EH (cell line): ENCODE measurements around the gene AKT3.

Source experiments
- DNase-seq: peaks from one replicate; pipeline ENCODE4 v3.0.0-alpha.2; 2015; ENCODE audit warnings: low read depth

The AKT3 gene

DNA sequence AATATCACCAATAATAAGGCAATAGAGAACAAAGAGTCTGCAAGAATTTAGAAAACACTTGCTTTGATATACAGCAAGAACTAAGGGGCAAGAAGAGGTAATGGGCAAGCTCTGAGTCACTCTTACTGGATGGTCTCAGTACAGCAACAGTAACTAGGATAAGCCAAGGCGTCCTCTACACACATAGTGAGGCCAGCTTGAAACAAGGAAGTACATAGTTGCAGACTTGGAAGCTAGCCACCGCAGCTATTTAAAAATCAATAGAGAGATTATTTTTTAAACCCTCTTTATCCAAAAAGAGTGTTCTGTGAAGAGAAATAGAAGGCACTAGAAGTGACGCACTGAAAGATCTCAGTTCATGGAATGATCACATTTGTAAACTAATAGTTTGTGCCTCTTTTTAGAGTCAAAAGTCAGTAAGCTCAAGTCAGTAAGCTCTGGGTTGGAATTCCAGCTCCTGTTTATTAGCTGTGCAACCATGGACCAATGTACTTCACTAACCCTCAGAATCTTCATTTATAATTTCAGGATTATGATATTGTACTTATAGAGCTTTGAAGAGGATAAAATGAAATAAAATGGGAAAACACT lies 118.6 kb downstream of the AKT3 start:
- peak; percentile 36 for DNase-seq

DNA sequence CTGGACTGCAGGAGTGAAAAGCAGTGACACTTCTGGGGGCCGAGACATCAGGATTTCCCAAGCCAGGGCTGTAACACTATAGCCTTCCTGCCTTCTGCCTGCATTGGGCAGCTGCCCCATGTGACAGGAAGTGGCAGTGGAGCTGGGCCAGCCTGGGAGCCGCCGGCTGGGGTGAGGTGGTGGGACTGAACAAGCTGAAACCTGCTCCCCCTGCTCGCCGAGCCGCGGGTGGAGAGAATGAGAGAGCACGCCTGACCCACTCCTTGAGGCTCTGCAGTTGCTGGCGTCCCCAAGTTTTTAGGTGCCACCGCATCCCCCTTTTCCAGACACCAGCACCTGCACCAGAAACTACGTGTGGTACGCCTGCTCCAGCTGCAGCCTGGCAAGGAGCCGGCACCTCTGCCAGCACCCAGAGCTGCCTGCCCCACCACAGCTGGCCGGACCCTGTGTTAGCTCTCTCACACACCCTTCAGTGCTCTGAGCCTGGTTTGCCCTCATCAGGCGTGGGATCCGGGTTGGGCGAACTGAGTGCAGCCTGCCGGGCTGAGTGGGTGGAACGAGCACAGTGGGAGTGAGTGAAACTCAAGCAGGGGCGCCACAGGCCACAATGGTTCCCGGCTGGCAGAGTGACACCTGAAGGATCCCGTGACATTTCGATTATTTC lies 119.4 kb downstream of the AKT3 start:
- no peak for DNase-seq

DNA sequence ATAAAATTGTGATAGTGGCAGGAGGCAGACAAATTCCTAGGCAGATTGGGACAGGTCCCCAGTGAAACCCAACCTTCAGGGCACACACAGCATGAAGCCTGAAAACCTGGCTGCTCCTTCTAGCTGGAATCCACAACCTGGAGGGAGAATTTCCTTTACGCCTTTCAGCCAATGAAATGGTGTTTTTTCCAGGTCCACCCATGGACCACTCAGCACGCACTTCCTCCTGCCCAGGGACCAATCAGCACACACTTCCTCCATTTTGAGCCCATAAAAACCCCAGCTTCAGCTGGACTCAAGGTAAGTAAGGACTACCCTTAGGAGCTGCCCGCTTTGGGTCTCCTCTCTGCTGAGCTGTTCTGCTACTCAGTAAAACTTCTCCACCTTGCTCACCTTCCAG lies 120.1 kb downstream of the AKT3 start:
- DNase-seq: no peak

DNA sequence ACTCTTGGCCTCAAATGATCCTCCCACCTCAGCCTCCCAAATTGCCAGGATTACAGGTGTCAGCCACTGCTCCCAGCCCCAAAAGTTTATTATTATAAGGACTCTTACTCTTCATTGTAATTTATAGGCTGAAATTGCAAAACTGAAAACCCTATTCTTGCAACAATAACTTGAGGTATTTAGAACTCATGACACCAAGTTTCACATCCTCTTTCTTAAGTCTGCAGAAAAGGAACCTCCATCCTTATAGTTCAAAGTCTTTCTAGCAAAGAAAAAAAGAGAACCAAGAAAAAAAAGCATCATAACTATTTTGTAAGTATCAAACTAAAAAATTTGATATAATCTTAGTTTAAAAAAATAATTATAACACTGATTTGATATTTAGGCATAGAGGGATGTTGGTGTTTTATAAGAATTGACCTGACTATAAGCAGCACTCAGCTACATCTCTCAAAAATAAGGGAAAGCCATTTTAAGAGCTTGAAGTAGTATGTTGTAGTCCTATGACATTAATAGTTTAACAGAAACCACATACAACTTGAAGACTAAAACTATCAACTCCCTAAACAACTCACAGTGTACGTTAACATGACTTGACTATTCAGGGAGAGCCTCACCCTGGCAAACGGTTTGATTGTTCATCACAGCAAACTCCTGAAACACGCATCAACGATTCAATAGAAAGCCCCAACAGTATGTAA lies 122.4 kb downstream of the AKT3 start:
- no peak for DNase-seq

DNA sequence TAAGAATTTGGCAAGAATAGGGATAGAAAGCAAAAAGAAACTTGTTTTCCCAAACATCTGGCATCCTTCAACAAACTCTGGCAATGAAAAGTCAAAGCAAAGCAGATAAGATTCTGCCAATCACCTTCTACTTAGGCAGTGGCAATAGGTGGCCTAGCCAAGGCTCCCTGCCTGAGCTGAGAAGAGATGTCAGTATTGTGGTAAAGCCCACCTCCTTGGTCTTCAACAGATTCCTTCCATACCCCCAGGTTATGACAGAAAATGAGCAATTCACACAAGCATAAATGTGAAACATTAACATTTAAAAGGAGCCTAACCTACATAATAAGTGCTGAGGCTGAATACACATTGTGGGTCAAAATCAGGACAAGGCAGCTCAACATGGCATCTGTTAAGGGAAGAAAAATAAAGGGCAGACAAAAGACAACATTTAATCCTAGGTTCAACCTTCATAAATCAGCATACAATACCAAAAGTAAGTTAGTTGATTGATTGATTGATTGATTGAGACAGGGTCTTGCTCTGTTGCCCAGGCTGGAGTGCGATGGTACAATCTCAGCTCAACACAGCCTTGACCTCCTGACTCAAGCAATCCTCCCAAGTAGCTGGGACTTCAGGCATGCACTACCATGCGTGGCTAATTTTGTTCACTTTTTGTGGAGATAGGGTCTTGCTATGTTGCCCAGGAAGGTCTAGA lies 123.1 kb downstream of the AKT3 start:
- DNase-seq: no peak

DNA sequence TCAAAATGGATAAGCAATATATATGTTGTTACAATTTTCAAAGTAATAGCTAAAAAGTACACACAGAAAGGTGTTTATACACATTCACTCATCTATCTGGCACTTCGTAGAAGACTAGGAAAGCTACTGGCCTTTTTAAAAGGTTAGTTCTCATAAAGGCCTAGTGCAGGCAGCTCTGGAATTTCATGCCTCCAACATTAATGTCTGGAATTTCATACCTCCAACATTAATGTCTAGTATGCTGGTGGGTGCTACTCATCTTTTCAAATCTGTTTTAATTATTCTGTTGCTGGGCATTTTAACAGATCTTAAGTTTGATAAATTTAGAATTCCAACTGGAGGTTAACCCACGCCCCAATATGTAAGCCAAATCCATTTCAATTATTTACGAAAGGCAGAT lies 124.2 kb downstream of the AKT3 start:
- peak; percentile 56 for DNase-seq

DNA sequence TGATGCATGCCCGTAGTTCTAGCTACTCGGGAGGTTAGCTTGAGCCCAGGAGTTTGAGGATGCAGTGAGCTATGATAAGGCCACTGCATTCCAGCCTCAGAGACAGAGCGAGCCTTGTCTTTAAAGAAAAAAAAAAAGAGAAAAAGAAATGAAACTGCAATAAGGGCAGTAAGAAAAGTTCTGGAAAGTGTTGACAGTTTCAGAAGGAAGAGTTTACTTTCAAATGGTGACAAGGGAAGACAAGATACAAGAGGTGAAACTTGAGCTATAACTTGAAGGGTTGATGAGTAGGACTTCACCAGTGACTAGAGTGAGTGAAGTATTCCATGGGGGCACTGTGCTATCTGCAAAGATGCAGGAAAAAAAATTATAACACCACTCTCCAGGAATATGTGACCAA lies 125.0 kb downstream of the AKT3 start:
- DNase-seq: no peak

DNA sequence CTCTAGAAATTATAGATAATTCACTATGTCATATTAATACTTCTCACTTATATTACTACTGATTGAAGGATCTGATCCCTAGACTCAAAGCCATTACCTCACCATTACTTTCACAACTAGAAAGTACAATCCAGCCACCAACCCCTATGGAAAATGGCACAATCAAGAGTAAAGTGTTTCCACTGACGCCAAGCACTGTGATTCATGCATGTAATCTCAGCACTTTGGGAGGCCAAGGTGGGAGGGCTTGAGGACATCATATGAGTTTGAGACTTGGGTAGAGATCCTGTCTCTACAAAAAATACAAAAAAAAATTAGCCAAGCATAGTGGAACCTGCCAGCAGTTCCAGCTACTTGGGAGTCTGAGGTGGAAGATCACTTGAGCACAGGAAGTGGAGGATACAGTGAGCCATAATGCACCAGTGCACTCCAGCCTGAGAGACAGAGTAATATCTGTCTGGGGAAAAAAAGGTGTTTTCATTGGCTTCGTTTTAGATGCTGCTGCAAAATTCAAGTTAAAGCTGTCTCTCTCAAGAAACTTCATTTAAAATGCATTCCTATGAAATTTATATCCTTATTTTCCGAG lies 126.5 kb downstream of the AKT3 start:
- DNase-seq: no peak

DNA sequence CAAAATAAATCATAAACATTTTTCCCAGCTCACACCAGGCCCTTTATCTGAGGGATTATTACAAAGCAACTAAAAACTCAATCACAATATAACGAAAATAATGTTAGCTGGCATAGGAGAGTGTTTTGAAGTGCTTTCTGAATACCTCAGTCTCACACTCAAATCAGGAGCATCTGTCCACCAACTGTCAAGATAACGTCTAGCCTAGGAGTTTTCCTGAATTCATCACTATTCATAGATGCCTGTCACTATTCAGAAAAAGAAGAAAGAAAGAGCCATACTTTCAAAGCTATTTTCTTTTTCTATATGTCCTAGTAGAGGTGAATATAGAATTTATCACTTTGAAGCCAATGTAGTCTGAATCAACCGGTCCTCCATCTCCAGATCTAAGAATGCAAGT lies 127.0 kb downstream of the AKT3 start:
- no peak for DNase-seq

DNA sequence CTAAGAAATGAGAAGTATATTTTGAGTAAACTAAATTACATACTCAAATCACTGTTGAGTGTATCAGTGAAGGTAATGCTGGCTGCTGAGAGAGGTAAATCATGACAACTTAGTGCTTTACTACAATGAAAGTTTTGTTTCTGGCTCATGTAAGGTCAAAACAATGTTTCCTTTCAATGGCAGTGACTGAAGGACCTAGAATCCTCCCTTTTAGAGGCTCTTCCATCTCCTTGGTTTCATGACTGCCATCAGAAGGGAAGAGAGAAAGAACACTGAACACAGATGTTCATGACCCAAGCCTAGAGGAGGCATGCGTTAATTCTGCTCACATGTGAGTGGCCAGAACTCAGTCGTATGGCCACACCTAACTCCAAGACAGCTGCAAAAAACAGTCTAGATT lies 130.6 kb downstream of the AKT3 start:
- DNase-seq: no peak

DNA sequence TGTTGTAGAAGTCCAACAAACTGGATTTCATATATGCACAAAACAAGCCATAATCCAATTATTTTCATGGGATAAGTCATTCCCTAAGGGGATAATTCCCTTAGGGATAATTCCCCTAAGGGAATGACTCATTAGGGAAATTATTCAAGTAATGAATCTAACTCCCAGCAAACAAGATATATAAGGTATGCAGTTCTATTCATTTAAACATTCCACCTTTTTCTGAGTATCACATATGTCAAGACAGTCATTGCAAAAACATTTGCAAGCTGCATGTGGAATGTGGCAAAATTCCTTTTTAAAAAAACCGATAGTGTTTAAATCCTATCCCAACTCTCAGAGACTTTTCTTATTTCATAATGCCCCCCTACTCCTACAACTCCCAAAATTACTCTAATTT lies 131.2 kb downstream of the AKT3 start:
- DNase-seq: peak; percentile 91

DNA sequence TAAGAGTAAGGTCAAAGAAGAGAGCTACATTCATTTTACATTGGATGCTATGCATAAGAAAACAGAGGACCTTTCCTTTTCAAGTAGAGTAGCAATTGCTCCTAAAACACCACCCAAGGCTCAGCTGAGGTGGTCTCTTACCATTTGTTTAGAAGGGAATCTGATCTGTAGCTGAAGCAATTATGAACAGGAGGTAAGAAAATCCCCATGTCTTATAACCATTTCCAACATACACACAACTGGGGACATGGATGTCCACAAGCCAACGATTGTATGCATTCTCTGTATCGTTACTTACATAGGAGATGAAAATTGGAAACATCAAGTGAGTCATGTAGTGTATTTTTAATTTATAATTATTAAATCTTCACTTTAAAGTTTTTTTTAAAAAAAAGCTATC lies 132.0 kb downstream of the AKT3 start:
- no peak for DNase-seq

DNA sequence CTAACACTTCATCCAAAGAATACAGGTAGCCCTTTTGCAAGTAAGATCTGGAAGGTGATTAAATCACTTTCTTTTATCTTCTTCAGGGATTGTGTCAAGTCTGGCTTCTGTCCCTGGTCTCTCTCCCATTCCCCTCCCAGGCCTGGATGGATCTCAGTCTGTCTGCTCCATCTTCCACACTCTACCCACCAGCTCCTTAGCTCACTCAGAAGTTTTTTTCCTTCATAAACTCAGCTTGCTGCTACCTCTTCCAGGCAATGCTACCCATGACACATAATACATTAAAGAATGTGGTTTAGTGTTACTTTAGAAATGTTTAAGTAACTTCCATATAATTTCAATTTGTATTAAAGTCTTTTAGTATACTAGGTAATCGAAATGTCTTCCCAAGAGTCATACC lies 133.1 kb downstream of the AKT3 start:
- DNase-seq: peak; percentile 53

DNA sequence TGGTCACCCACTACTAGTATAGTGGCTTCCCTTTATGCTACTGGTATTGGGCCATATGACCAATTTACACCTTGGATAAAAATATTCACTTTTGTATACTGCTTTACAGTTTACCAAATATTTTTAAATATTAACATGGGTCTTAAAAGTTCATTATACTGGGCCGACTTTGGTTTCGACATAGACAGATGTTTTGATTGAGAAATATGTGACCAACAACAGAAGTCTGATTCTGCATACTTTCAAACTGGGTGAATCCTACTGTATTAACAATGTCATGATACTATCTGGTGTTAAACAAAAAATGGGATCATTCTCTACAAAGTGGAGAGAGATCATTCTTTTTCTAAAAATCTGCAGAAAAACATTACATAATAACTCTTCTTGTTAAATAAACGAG lies 134.8 kb downstream of the AKT3 start:
- DNase-seq: peak; percentile 32

DNA sequence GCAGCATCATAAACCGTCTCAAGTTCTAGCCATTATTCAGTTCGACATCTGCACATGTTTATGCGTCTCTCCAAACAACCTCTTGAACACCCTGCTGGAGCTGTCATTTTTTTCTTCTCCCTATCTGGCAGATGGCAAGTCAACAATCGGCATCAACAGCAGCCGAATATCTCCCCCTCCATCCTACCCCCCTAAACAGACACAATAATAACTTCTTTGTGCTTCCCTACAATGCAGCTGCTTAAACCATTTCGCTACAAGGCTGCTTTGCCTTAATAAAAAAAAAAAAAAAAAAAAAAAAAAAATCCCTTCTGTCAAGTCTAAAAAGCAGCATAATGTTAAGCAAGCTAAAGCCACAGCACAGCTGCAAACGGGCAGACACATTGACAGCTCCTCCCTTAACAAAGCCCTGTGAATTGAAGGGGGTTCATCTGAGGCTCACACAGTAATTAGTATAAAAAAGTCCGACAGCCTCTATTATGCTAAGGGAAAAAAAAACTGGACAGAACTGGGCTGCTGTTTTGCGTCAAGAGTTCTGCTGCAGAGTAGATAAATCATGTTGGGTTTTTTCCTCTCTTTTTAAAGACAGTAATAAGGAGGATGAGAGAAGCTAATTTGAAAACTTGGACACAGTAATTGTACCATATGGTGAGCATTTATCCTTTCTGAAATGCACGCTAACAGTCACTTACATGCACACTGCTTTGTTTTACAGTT lies 136.4 kb downstream of the AKT3 start:
- DNase-seq: peak; percentile 39

DNA sequence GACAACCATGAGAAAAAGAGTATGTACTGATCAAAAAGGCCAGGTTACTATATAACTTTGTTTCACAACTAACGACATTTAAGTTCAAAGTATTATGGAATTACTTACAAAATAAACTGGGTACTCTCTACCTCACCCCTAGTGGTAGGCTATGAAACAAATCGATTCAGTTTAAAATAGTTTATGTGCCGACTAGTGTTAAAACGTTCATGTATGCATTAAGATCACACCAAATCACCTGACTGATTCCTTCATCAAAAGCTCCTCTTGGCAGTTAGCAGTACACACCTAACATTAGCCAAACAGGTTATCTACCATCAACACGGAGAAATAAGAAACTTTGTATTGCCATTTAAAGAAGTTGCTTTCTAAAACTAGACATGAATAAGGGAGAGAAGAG lies 137.1 kb downstream of the AKT3 start:
- DNase-seq: no peak

DNA sequence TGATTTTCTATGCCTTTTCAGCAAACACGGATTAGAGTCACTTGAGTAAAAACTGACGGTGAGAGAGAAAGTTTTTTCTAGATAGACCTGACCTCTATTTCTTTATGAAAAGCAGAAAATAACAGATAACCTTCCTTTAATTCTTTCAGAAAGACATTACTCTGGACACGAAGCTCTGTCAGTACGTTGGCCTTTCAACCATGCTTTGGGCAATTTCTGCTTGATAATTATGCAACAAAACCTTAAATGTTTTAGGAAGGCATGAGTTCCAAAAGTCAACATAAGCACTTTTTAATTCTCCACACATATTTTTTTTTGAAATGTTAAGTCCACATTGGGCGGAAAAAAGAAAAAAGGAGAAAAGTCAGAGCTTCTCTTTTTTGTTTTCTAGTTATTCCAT lies 137.8 kb downstream of the AKT3 start:
- no peak for DNase-seq

DNA sequence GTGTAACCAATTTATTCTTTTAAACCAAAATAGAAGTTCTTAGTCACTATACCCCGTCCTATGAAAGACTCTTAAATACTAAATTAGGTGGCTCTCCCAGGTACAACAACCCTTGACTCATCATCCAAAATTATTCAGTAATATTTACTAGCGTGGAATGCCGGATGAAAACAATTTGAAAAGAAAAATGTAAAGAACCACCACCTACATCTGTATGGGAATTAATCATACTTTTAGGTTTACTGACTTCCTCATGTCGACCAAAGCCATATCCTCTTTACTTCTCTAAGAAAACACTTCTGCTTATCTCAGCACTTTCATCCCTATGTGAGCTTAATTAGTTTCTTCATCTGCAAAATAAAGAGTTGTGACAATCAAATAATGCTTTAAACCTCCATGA lies 139.6 kb downstream of the AKT3 start:
- DNase-seq: no peak

DNA sequence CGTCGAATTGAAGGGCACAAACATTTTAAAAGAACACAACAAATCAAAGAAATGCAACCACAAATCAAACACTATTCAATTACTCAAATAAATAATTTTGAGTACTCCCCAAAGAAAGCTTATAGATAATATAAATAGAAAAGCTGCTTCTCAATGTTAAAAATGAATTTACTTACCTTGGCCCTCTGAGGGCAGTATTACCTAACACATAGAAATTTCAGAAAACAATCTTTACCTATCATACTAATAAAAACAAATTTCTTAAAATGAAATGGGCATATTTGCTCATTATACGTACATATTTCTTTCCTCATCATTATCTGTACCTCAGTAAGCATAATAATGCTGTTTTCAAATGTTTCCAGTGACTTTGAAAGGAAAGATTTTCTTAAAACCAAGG lies 141.8 kb downstream of the AKT3 start:
- DNase-seq: no peak

DNA sequence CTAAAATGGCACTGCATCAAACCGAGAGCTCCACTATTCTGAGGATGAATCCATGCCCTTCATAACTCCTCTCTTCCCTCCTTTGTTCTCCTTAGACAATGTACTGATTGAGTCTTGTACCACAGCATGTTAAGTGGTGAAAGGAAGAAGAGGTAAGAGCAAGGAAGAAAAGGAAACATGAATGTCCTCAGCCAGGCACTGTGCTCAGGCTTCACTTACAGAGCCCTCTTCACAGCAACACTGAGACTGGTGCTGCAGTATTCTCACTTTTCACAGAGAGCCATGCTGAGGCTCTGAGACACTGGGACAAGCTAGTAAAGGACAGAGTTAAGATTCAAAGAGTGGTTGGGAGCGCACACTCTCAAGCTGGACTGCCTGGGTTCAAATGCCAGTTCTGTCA lies 143.5 kb downstream of the AKT3 start:
- DNase-seq: no peak

DNA sequence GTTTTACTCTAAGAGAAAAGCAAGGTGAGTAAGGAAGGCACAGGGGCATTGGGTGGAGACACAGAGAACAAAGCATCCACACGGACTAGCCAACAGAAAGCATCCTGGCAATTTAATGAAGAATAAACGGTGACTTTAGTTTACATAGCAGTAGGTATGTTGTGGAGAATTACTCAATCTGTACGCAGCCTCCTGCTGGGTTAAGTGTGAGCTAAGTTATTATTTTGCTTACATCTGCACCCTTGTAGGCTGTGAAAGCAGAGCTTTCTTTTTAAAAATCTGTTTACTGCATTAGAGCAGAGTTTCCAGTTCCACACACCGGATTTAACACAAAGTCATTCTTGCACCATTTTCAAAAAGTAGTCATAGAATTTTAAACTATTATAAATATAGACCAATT lies 144.5 kb downstream of the AKT3 start:
- no peak for DNase-seq

DNA sequence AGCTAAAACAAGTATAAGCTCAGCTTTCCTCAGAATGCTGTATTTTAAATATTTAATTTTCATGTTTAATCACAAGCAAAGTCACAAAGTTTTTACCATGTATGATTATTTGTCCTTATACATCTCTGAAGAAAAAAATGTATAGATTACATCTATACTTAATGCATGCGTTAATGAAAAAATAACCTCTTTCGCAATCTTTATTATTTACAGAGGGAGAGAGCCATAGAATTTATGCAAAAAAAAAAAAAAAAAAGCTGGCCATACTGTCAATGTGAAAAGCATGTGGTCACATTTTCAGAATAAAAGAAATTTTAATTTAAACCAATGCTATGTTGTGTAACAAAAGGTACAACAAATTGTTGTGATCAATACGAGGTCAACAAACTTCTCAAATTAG lies 148.2 kb downstream of the AKT3 start:
- no peak for DNase-seq
